ENCODE measurements around the gene PLCXD1.
"Not testable (repeated sequence)": the region's sequence is repeated elsewhere in the genome, so short reads cannot be mapped to it uniquely, and the experiment has no call there.

PLCXD1 gene

DNA sequence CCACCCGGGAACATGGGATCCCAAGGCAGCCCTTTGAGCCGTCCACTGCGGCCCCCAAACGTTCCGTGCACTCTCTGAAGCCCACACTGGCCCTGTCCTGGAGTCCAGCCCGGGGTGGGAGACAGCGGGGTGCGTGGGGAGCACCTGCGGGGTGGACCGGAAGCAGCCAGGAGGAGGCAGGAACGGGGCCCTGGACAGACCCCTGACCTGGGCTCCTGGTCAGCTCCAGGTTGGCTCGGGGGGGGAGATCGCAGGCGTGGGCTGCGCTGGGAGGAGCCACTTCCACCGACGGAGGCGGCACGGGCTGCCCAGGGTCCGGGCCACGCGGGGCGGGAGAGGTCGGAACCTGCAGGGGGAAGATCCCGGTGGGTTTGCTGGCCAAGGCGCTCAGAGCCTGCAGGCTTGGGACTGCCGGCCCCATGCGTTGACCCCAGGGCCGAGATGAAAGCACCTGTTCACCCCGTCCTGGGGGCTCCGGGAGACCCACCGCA lies 5.7 kb upstream of the PLCXD1 start:
- TF ChIP-seq, protein P1, sequence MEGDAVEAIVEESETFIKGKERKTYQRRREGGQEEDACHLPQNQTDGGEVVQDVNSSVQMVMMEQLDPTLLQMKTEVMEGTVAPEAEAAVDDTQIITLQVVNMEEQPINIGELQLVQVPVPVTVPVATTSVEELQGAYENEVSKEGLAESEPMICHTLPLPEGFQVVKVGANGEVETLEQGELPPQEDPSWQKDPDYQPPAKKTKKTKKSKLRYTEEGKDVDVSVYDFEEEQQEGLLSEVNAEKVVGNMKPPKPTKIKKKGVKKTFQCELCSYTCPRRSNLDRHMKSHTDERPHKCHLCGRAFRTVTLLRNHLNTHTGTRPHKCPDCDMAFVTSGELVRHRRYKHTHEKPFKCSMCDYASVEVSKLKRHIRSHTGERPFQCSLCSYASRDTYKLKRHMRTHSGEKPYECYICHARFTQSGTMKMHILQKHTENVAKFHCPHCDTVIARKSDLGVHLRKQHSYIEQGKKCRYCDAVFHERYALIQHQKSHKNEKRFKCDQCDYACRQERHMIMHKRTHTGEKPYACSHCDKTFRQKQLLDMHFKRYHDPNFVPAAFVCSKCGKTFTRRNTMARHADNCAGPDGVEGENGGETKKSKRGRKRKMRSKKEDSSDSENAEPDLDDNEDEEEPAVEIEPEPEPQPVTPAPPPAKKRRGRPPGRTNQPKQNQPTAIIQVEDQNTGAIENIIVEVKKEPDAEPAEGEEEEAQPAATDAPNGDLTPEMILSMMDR (IDR thresholded peaks at IDR 0.05; ENCODE audit: unreplicated experiment in 3 of 3): no peak
- Mint-ChIP-seq H3K4me3 (peak overlapping the region; percentile 66 to 78 (median 76)), H3K4me1 (peaks cover 12% of the 10 kb centered on the region), H3K27me3 (ENCODE audit: low read depth) (peaks cover 24% of the 10 kb centered on the region), H3K27ac (peak overlapping the region; percentile 59 to 76 (median 72)), H3K36me3 (ENCODE audit: low read depth) (peaks cover 5% of the 10 kb centered on the region), H3K9me3 (no peaks in the 10 kb centered on the region)

DNA sequence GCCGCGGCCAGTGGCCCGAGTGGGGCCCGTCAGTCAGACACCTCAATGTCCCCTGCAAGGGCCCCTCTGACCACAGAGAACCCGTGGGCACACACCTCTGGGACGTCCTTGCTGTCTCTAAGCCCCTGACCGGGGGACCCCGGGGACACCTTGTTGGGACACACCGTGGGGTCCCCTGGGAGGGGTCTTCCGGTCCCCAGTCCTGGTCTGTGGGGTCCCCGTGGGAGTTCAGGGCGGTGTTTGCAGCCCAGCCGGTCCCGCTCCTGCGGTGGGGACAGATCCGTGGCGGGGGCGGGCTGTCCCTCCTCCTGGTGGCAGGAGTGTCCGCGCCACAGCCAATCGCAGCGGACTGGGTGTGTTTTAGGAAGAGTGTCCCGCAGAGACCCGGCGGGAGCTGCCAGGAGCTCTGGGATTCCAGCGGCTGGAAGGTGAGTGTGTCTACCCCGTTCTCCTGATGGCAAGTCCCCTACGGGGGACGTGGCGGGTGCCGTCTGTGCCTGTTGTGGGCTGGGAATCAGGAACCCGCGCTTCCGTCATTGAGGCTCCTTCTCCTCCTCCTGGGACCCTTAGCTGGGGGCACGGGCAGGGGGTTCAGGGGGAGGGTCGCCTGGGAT lies 5.1 kb upstream of the PLCXD1 start:
- TF ChIP-seq, protein P1 (IDR thresholded peaks at IDR 0.05; ENCODE audit: unreplicated experiment in 3 of 3): no peak

DNA sequence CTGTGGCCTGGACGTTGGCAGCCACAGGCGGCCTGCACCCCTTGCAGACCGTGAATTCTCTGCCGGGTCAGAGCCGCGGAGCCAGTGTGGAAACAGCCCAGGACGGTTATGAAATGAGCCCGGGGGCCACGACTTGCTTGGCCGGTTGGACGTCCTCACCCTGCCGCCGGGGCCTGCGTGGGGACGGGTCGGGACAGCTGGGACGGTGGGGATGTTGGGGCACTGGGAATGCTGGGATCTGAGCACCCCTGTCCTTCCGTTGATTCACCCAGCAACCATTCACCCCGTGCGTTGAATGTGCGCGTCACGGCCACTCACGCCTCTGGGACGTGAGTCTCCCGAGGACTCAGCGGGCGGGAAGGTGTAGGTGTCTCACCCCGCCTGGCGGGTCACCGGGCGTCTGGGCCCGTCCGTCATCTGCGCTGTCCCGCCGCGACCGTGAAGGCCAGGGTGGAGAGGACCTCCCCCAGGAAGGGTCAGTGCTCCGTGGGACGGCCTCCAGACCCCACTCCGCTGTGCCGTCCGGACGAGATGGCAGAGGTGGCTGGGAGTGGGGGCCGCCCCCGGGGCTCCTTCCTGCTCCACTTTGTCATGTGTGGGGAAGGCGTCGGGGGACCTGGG lies 4.5 kb upstream of the PLCXD1 start:
- Mint-ChIP-seq H3K4me1 (peaks cover 17% of the 10 kb centered on the region), H3K9me3 (no peaks in the 10 kb centered on the region), H3K36me3 (ENCODE audit: low read depth) (peaks cover 5% of the 10 kb centered on the region), H3K27me3 (ENCODE audit: low read depth) (peaks cover 24% of the 10 kb centered on the region), H3K4me3 (peak overlapping the region; percentile 69 to 78 (median 75)), H3K27ac (peak overlapping the region in 1 of 3 experiments; percentile 50)
- TF ChIP-seq, protein P1 (IDR thresholded peaks at IDR 0.05; ENCODE audit: unreplicated experiment in 3 of 3): no peak

More for the DNA sequence above, 5.1 kb upstream of the PLCXD1 start:
- no peaks in the 10 kb centered on the region for H3K9me3 Mint-ChIP-seq
- H3K4me3 Mint-ChIP-seq: peak overlapping the region; percentile 69 to 78 (median 75)
- H3K27ac Mint-ChIP-seq: peak overlapping the region in 1 of 3 experiments; percentile 50
- H3K4me1 Mint-ChIP-seq: peaks cover 12% of the 10 kb centered on the region
- peaks cover 5% of the 10 kb centered on the region for H3K36me3 Mint-ChIP-seq (ENCODE audit: low read depth)
- H3K27me3 Mint-ChIP-seq (ENCODE audit: low read depth): peaks cover 24% of the 10 kb centered on the region

DNA sequence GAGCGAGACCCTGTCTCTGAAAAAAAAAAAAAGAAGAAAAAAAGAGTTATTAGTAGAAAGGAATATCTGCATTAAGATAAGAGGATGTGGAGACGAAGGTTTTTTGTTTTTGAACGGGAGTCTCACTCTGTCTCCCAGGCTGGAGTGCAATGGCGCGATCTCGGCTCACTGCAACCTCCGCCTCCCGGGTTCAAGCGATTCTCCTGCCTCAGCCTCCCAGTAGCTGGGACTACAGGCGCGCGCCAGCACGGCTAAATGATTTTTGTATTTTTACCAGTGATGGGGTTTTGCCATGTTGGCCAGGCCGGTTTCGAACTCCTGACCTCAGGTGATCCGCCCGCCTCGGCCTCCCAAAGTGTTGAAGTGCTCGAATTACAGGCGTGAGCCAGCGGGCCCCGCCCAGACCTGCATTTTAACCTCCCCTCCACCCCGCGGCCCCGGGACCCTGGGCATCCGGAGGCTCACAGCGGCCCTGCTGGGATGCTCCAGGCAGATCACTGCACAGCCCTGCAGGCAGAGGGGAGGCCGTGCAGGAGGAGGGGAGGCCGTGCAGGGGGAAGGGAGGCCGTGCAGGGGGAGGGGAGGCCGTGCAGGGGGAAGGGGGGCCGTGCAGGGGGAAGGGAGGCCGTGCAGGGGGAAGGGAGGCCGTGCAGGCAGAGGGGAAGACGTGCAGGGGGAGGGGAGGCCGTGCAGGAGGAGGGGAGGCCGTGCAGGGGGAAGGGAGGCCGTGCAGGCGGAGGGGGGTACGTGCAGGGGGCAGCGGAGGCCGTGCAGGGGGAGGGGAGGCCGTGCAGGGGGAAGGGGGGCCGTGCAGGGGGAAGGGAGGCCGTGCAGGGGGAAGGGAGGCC lies 1.2 kb upstream of the PLCXD1 start:
- peak overlapping the region; percentile 73 to 78 (median 77) for H3K4me3 Mint-ChIP-seq
- peaks cover 17% of the 10 kb centered on the region for H3K4me1 Mint-ChIP-seq
- H3K36me3 Mint-ChIP-seq (ENCODE audit: low read depth): peaks cover 12% of the 10 kb centered on the region
- not testable (repeated sequence) for H3K9me3 Mint-ChIP-seq
- peaks cover 24% of the 10 kb centered on the region for H3K27me3 Mint-ChIP-seq (ENCODE audit: low read depth)
- H3K27ac Mint-ChIP-seq: peak overlapping the region; percentile 89 to 94 (median 91)

DNA sequence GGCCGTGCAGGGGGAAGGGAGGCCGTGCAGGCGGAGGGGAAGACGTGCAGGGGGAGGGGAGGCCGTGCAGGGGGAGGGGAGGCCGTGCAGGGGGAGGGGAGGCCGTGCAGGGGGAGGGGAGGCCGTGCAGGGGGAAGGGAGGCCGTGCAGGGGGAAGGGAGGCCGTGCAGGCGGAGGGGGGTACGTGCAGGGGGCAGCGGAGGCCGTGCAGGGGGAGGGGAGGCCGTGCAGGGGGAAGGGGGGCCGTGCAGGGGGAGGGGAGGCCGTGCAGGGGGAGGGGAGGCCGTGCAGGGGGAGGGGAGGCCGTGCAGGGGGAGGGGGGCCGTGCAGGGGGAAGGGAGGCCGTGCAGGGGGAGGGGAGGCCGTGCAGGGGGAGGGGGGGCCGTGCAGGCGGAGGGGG lies 459 bp upstream of the PLCXD1 start:
- H3K4me3 Mint-ChIP-seq, H3K9me3 Mint-ChIP-seq: not testable (repeated sequence)
- peak overlapping the region in 1 of 3 experiments; percentile 98 for H3K27ac Mint-ChIP-seq
- H3K4me1 Mint-ChIP-seq: peaks cover 17% of the 10 kb centered on the region
- H3K36me3 Mint-ChIP-seq (ENCODE audit: low read depth): peaks cover 17% of the 10 kb centered on the region
- H3K27me3 Mint-ChIP-seq (ENCODE audit: low read depth): peaks cover 20% of the 10 kb centered on the region

DNA sequence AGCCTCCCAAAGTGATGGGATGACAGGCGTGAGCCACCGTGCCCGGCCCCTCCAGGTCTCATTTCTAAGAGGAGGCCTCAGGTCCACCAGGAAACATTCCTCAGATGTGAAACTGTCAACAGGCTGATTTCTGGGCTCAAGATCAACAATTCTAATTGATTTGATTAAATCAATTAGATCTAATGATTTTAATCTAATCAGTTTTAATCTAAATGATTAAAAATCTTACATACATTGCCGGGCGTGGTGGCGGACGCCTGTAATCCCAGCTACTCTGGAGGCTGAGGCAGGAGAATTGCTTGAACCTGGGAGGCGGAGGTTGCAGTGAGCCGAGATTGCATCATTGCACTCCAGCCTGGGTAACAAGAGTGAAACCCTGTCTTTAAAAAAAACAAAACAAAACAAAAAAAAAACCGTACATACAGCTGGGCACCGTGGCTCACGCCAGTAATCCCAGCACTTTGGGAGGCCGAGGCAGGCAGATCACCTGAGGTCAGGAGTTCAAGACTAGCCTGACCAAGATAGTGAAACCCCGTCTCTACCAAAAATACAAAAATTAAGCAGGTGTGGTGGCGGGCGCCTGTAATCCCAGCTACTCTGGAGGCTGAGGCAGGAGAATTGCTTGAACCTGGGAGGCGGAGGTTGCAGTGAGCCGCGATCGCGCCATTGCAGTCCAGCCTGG lies 960 bp downstream of the PLCXD1 start:
- peaks cover 24% of the 10 kb centered on the region for H3K4me1 Mint-ChIP-seq
- H3K9me3 Mint-ChIP-seq: not testable (repeated sequence)
- peaks cover 27% of the 10 kb centered on the region for H3K36me3 Mint-ChIP-seq (ENCODE audit: low read depth)
- peaks cover 16% of the 10 kb centered on the region for H3K27me3 Mint-ChIP-seq (ENCODE audit: low read depth)
- H3K27ac Mint-ChIP-seq: peak overlapping the region; percentile 43 to 98 (median 98)
- H3K4me3 Mint-ChIP-seq: peak overlapping the region; percentile 86 to 92 (median 89)

Data from nephron (organoid).